A549 (cell line): ENCODE results near the gene CLEC19A. TPM values are rescaled to one million over a fixed set of nuclear protein-coding genes. Genes with fewer than 3 reads are reported as not detected.

Source experiments
- ATAC-seq, 2 experiments: fragments of 200-7000 bp in 1 of 2; fragments of >200 bp in 1 of 2; cut with Nextera tagmentation in 1 of 2; cut with Tn5 transposase in 1 of 2; 3 replicates each; pipeline versions ENCODE4 v1.8.0 to v1.9.1; 2018 to 2020; ENCODE audit warnings: mild to moderate bottlenecking in 1 of 2, moderate library complexity in 1 of 2
- CTCF ChIA-PET: fragments of 300-600 bp; sonication (Branson Sonifier 250); formaldehyde crosslinking; extraction: SDS; loops from one replicate; lab custom pipeline; 2021; ENCODE audit warnings: antibody characterized with exemption, inconsistent platforms; lab: Yijun Ruan, JAX
- POLR2A ChIA-PET: fragments of 350-600 bp; formaldehyde crosslinking; extraction: SDS; loops from one replicate; lab custom pipeline; 2021; ENCODE audit warnings: antibody characterized with exemption, inconsistent platforms; lab: Yijun Ruan, JAX
- DNase-seq, 2 experiments: peaks; one replicate each; pipeline versions ENCODE4 v3.0.0 to v3.0.0-alpha.2; 2011 to 2016; ENCODE audit warnings: low read depth in 1 of 2, low spot score in 1 of 2
- FAIRE-seq: peaks from 2 replicates; lab custom pipeline; 2011; peaks lifted over from hg19 to GRCh38; lab: Jason Lieb, UNC
- H3K27ac ChIP-seq, 2 experiments: fragments of >200 bp; sonication (Bioruptor Twin); formaldehyde crosslinking; 3 replicates each; pipeline ENCODE4 v1.5.1; 2016 to 2017
- H3K4me1 ChIP-seq: fragments of >200 bp; sonication (Bioruptor Twin); formaldehyde crosslinking; 3 replicates; pipeline ENCODE4 v1.6.1; 2016
- H3K4me2 ChIP-seq: fragments of >200 bp; sonication (Bioruptor Twin); formaldehyde crosslinking; 3 replicates; pipeline ENCODE4 v1.6.1; 2016
- H3K4me3 ChIP-seq: fragments of >200 bp; sonication (Bioruptor Twin); formaldehyde crosslinking; 3 replicates; pipeline ENCODE4 v1.5.1; 2016
- H3K9me3 ChIP-seq: fragments of >200 bp; sonication (Bioruptor Twin); formaldehyde crosslinking; 3 replicates; pipeline ENCODE4 v1.6.1; 2016
- BHLHE40 ChIP-seq: IDR thresholded peaks from 2 replicates; pipeline ENCODE4 v1.6.1; 2012; ENCODE audit warnings: low read depth, low read length, inconsistent platforms
- EHF ChIP-seq: fragments of 250-450 bp; sonication (Bioruptor Pico); IDR thresholded peaks from 2 replicates; pipeline ENCODE4 v1.5.0; 2020; ENCODE audit warnings: mild to moderate bottlenecking
- EHMT2 ChIP-seq: fragments of 200-600 bp; sonication (generic); IDR thresholded peaks from 2 replicates; pipeline ENCODE4 v1.6.1; 2016; ENCODE audit warnings: antibody characterized with exemption, low read depth, mild to moderate bottlenecking, moderate library complexity
- HEYL ChIP-seq: fragments of 250-450 bp; sonication (Bioruptor Pico); IDR thresholded peaks from 2 replicates; pipeline ENCODE4 v1.8.0; 2021; ENCODE audit warnings: mild to moderate bottlenecking, moderate library complexity
- HMGXB4 ChIP-seq: fragments of 250-450 bp; sonication (Bioruptor Pico); IDR thresholded peaks from 2 replicates; pipeline ENCODE4 v1.5.0; 2021; ENCODE audit warnings: mild to moderate bottlenecking, moderate library complexity, borderline replicate concordance
- MAZ ChIP-seq: fragments of 150-350 bp; IDR thresholded peaks from 2 replicates; pipeline ENCODE4 v1.6.1; 2014; ENCODE audit warnings: antibody characterized with exemption, low read depth, low read length, borderline replicate concordance
- NFE2L2 ChIP-seq: fragments of 150-350 bp; conservative IDR thresholded peaks from 2 replicates; pipeline ENCODE4 v1.6.1; 2014; ENCODE audit warnings: low read length
- REST ChIP-seq: fragments of 200-600 bp; sonication (generic); IDR thresholded peaks from 2 replicates; pipeline ENCODE4 v1.6.1; 2016; ENCODE audit warnings: antibody characterized with exemption, mild to moderate bottlenecking, moderate library complexity
- RFX5 ChIP-seq: fragments of 450-650 bp; IDR thresholded peaks from 2 replicates; pipeline ENCODE4 v1.7.1; 2014; ENCODE audit warnings: antibody characterized with exemption, mild to moderate bottlenecking, moderate library complexity
- SREBF2 ChIP-seq: fragments of 450-650 bp; IDR thresholded peaks from 2 replicates; pipeline ENCODE4 v1.6.1; 2014; ENCODE audit warnings: mild to moderate bottlenecking, moderate library complexity
- TP53 ChIP-seq: fragments of 250-450 bp; sonication (Bioruptor Pico); IDR thresholded peaks from 2 replicates; pipeline ENCODE4 v1.5.0; 2021; ENCODE audit warnings: mild to moderate bottlenecking, moderate library complexity
- WGBS: methylation state at CpG from one replicate; pipeline ENCODE4 v1.1.6; 2017; ENCODE audit errors: missing lambda C conversion rate; 5-methylcytosine and 5-hydroxymethylcytosine counted together
- polyA plus RNA-seq, 4 experiments: library from polyadenylated mRNA; depleted of rRNA in 3 of 4; stranded (reverse); fragments of >200 nt; fragmentation: RNase III in 1 of 4; extraction: RNeasy Plus Mini Kit Qiagen cat#74134 plus additional on column Dnase treatment in 1 of 4; gene quantifications; 2 replicates in 3 of 4; 3 replicates in 1 of 4; pipeline ENCODE4 v1.2.3, GENCODE V29; 2011 to 2017
- TF ChIP-seq, protein P1 (sequence below): fragments of >200 bp; sonication (Bioruptor Twin); formaldehyde crosslinking; IDR thresholded peaks from 2 replicates; pipeline ENCODE4 v1.6.1; 2016
- TF ChIP-seq, protein P2 (sequence below): IDR thresholded peaks from 2 replicates; pipeline ENCODE4 v1.6.1; 2012

CLEC19A gene
- polyA plus RNA-seq, 2 of the 4 experiments (the other 2 are of a cell fraction): 0.09 to 0.49 TPM

DNA sequence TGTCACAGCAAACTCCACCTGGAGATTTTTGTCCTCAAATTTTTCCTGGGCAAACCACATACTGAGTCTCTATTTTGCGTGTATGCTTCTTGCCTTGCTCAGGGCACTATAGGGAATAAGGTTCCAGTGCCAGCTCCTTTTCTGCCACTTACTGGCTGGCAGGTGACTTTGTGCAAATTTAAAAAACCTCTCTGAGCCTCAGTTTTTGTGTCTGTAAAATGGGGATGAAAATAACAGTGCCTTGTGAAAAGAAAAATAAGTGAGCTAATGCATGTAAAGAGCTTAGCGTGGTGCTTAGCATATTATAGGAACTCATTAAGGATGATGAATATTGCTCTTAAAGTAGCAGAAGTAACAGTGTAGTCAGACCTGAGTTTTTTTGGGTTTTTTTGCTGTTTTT lies 19.9 kb downstream of the CLEC19A start:
- POLR2A ChIA-PET: no interaction called here
- no peak for ATAC-seq
- FAIRE-seq: no peak
- H3K4me3 ChIP-seq: no peak overlapping the region
- no peaks in the 10 kb centered on the region for H3K9me3 ChIP-seq
- no peak overlapping the region for H3K4me2 ChIP-seq
- WGBS: 86% methylated on average over 2 of the region's 2 CpGs
- H3K27ac ChIP-seq: peak overlapping the region; percentile 31 to 76
- H3K4me1 ChIP-seq: peaks cover 9% of the 10 kb centered on the region
- CTCF ChIA-PET: interaction anchor here (0.6 to 1.2 kb wide), 2 partner anchors 123 to 219 kb away, joined by 3 read pairs; no protein-coding TSS in a partner anchor
- DNase-seq: no peak
- TF ChIP-seq HMGXB4 (CRISPR knock-in tag) (no peak), TP53 (CRISPR knock-in tag) (no peak), EHF (CRISPR knock-in tag) (no peak), RFX5 (no peak), SREBF2 (no peak)
- TF ChIP-seq, protein P1, sequence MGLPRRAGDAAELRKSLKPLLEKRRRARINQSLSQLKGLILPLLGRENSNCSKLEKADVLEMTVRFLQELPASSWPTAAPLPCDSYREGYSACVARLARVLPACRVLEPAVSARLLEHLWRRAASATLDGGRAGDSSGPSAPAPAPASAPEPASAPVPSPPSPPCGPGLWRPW: no peak
- TF ChIP-seq, all 56 proteins: peak for 0

- TF ChIP-seq REST (peak; percentile 90), EHMT2 (peak; percentile 85), MAZ (no peak)
- FAIRE-seq (no peak), ATAC-seq (no peak), DNase-seq (no peak)
- ChIA-PET POLR2A (no interaction called here), CTCF (interaction anchor here (1.4 kb wide), 1 partner anchor 11 kb away, joined by 3 read pairs; no protein-coding TSS in a partner anchor)
- WGBS: 86% methylated on average over 8 of the region's 8 CpGs
- H3K4me3 ChIP-seq: no peak overlapping the region
- no peak overlapping the region for H3K27ac ChIP-seq
- no peak overlapping the region for H3K4me2 ChIP-seq
- H3K9me3 ChIP-seq: no peaks in the 10 kb centered on the region
- peaks cover 9% of the 10 kb centered on the region for H3K4me1 ChIP-seq
Measured at GRCh38 chr16:19307587-19308241, 22.2 kb downstream of the CLEC19A start.

DNA sequence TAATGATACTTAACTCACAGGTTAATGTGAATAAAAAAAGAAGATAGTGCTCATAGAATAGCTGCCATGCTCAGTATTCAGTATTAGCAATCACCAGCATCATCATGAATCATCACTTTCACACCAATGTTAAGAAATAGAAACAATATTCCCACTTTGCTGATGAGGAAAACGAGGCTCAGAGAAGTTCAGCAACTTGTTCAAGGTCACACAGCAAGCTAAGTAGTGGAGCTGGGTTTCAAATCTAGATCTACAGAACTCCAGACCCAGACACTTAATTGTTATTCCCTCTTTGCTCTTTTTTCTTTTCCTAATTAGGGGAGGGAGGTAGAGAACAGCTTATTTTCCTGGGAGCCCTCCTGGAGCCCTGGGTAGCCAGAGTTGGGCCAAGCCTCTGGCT lies 22.9 kb downstream of the CLEC19A start:
- H3K27ac ChIP-seq: no peak overlapping the region
- no peak for FAIRE-seq
- no peaks in the 10 kb centered on the region for H3K9me3 ChIP-seq
- H3K4me1 ChIP-seq: peaks cover 9% of the 10 kb centered on the region
- no peak for ATAC-seq
- TF ChIP-seq HEYL (no peak), NFE2L2 (0 out of 2 replicates have a peak, but pooled peaks have one; percentile 3), BHLHE40 (no peak)
- TF ChIP-seq, protein P2, sequence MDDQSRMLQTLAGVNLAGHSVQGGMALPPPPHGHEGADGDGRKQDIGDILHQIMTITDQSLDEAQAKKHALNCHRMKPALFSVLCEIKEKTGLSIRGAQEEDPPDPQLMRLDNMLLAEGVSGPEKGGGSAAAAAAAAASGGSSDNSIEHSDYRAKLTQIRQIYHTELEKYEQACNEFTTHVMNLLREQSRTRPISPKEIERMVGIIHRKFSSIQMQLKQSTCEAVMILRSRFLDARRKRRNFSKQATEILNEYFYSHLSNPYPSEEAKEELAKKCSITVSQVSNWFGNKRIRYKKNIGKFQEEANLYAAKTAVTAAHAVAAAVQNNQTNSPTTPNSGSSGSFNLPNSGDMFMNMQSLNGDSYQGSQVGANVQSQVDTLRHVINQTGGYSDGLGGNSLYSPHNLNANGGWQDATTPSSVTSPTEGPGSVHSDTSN: no peak
- ChIA-PET CTCF (interaction anchor here (1.9 kb wide), 1 partner anchor 222 kb away, joined by 6 read pairs; no protein-coding TSS in a partner anchor), POLR2A (no interaction called here)
- no peak overlapping the region for H3K4me3 ChIP-seq
- no peak for DNase-seq
- 20% methylated on average over 1 of the region's 1 CpG for WGBS
- no peak overlapping the region for H3K4me2 ChIP-seq
